Activated gamma-delta T cell treated with Interleukin-2 at 50 U/mL for 16 hours (primary cell): ENCODE results near the gene RPE65.
"Not testable (repeated sequence)": the region's sequence is repeated elsewhere in the genome, so short reads cannot be mapped to it uniquely, and the experiment has no call there.

Experiments
- DNase-seq: peaks from one replicate; pipeline ENCODE4 v3.0.0-alpha.2; 2020

The RPE65 gene

DNA sequence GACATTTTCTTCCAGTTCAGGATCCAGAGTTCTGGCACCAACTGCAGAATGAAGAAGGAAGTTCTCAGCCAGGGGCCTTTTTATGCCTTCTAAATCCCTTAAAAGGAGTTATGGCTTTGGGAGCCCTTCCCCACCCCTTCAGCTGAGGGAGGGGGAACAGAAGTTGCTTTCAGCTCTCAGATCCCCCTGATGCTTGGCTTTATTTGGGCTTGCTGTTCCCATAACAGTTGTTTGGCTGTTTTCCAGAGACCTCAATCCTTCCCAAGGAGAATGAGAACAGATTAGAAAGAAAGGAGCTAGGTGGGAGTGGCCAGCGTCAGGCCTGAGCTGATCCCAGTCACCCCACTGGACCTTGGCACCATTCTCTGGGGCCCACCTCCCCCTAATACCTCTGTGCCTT lies at the start of gene RPE65:
Gene RPE65, minus strand, starts transcription at position 54 of the 400 bp plus-strand sequence. Its CDS starts 49 bp downstream, at position 5.
- DNase-seq, result no peak

DNA sequence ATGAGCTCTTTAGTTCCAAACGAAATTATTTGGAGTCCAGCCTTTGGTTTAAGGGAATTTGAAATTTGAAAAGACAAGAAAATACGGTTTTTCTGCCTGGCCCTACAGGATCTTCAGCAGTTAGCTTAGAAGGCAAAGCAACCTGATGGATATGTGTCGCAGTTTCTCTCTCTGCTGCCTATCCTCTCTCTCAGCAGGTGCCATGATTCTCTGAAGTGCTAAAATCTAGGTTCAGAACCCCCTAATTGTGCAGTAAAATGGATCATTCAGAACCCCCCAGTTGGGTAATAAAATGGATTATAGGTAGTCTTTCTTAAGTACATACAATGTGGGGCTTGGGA lies 47.6 kb upstream of the RPE65 start:
- DNase-seq, result no peak

DNA sequence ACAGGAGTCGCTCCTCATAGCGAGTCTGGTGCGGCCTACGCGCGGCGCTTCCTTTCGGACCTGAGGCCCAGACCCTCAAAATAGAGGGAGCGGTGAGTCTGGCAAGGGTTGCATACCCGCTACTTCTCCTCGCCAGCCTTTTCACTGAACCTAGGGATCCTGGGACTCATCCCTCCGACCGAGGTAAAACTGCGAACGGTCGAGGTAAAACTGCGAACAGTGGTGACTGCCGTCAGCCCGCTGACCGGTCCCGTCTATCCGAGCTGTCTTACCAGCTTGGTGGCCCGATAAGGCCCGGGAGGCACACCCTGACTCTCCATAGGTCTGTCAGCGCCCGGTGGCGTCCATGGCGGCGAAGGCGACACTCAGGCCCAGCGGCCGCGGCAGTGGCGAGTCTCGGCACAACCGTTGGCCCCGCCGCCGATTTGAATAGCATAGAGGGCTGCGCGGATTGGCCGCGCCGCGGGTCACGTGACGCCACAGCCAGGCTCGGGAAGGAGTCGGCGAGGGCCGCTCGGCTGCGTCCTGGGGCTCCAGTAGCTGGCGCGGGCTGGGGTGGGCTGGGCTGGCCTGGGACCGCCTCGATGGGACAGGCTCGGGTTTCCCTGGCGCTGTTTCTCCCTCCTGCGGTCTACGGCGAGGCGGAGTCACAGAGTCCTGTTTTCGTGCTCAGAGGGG lies 47.1 kb upstream of the RPE65 start, which contains the start of gene DEPDC1:
Gene DEPDC1, minus strand, starts transcription at position 403 of the 678 bp plus-strand sequence. Its CDS starts 83 bp downstream, at position 320.
- DNase-seq, result peak; percentile 54

DNA sequence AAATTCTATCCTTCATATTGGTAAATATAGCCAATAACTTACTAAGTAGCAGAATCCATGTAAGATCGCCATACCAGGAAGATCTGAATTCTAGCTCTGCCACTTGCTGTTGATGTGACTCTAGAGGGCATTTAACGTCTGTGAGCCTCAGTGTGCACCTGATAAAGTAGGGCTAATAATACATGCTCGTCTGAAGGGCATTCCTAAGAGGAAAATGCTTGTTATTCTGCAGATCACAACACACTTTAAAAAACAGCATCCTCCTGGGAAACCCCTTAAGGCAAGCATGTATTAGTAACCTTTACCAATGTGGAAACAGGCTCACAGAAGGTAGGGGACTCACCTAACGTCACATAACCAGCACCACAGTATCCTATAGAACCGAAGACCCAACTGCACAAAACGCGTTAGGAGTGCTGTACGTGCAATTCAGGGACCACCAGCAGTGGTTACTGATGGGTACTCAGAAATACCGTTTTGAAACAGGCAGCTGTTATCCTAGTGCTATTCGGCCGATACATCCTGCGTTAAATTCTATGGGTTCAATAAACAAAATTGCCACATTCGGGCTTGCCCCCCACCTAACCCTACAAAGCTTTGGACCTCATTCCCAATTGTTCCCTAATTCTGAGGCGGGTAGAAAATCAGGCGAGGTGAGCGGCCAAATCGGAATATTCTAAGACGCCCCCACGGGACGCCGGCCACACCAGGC lies 46.4 kb upstream of the RPE65 start:
- DNase-seq, result no peak

DNA sequence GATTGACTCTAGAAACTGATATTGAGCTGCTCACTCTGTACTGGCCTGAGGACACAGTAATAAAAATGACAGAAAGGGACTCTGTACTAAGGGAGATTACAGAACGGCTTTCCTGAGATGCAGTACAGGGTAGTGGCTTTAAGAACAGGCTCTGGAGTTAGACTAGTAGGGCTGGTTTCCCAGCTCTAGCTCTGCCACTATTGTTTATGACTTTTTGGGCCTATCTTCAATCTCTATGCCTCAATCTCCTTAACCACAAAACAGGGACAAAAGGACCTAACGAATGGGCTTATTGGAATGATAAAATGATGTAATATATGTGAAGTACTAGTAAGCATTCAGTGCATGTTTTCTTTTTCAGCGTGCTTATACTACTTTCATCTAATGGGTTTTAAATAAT lies 45.8 kb upstream of the RPE65 start:
- DNase-seq, result no peak

DNA sequence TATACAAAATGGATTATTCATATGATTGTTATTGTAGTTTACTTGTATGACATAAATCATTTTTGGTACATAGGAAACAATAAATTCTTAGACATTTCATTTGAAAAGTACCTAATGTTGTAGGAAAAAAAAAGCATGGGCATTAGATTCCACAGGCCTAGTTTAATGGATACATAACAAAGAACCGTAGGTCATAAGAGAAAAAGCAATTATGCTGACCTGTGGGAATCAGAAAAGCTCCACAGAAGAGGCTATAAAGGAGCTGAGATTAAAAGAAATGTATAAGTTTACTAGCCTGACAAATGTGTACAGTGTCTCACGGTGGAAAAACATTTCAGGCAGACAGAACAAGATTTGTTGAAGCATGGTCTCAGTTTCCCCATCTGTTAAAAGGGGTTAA lies 43.4 kb upstream of the RPE65 start:
- no peak for DNase-seq

DNA sequence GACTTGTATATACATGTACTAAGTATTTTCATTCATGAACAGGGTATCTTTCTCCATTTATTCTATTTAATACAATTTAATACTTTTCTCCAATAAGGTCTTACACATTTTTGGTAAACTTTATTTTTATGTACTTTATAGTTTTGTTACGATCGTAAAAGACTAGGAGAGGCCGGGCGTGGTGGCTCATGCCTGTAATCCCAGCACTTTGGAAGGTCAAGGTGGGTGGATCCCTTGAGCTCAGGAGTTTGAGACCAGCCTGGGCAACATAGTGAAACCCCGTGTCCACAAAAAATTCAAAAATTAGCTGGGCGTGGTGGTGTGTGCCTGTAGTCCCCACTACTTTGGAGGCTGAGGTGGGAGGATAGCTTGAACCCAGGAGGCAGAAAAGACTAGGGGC lies 42.5 kb upstream of the RPE65 start:
- DNase-seq, result not testable (repeated sequence)

DNA sequence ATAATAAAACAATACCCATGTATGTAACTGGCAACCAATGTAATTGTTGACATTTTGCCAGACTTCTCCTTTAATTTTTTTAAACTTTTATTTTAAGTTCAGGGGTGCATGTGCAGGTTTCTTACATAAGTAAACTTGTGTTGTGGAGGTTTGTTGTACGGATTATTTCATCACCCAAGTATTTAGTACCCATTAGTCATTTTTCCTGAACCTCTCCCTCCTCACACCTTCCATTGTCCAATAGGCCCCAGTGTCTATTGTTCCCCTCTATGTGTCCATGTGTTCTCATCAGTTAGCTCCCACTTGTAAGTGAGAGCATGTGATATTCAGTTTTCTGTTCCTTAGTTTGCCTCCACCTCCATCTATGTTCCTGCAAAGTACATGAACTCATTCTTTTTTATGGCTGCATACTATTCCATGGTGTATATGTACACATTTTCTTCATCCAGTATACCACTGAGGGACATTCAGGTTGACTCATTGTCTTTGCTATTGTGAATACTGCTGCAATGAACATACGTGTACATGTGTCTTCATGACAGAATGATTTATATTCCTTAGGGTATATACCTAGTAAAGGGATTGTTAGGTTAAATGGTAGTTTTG lies 40.4 kb upstream of the RPE65 start:
- DNase-seq, result no peak

DNA sequence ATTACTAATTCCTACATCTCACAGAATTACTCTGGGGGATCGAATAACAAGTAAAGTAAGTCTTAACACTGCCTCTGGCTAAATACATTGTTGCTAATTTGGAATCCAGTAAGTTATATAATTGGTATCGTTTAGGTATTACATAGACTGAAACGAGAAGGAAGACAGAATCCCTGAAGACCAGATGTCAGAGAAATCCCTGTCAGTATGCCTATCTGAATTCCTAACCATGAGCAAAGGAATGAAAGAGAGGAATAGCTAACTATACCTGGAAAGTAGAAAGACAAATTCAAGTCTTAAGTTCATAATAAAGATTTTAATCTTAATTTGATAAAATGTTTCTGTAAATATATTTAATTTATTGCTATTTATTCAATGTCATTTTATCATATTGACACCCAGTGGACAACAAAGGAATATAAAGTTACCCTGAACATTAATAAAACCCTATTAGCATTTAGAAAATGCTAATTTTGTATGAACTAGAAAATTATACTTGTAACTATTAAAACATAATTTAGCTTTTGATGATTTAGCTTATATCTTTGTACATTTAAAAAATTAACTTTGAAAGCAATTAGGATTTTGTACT lies 35.8 kb upstream of the RPE65 start:
- DNase-seq, result no peak

DNA sequence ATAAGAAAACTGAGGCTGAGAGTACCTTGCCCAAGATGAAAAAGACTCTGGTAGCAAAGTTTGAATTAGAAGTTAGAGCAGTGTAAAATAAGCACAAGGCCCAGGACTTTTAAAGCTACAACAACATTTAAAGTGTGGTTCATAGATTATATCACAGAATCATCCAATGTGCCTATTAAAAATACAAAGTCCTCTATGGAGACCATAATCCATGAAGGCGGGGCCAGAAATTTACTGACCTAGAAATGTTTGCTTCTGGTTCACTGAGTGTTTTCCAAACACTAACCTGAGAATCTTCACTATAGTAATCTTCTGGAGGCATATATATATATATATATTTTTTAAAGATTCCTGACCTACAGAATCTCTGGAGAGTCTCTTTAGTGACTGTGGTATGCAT lies 34.9 kb upstream of the RPE65 start:
- DNase-seq, result no peak

DNA sequence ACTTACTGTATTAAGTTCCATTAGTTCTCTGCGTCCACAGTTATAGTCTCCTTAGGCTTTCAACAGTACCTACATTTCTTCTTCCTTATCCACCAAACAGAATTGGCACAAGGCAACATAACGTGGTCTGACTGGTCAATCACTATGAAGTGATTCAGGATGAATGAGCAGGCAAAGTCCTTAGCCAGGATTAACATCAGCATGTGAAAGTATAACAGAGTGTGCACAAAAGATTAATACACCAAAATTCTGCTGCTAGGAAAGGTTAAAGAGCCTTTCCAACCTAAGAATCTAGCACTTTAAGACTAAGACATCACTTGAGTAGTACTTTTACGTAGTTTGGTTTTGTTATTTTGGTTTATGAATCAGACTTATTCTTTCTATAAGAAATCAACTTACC lies 31.3 kb upstream of the RPE65 start:
- no peak for DNase-seq

DNA sequence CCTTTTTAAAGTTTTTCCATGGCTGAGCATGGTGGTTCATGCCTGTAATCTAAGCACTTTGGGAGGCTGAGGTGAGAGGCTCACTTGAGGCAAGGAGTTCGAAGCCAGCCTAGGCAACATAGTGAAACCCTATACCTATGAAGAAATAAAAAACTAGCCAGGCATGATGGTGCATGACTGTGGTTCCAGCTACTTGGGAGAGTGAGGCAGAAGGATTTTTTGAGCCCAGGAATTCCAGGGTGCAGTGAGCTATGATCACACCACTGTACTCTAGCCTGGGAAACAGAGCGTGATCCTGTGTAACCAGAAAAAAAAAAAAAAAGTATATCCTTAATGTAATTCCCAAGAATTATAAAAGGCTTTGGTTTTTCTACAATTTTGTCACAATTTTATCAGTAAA lies 29.7 kb upstream of the RPE65 start:
- no peak for DNase-seq

DNA sequence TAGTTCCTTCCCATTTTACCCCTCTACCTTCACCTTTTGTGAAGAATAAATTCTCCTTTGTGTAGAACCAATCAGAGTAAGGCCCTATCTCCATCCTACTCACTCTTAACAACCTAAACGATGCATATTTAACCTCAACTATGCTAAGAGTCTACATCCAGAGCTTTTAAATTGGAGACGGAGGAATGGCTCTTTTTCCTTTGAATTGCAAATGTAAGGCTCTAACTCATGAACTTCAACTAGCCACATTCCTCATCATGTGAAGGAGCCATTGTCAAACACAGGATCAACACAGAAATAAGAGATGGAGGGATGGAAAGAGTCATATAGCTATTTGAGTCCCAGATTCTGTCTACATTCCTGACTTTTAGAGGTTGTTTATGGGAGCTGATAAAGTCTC lies 28.9 kb upstream of the RPE65 start:
- DNase-seq, result no peak

DNA sequence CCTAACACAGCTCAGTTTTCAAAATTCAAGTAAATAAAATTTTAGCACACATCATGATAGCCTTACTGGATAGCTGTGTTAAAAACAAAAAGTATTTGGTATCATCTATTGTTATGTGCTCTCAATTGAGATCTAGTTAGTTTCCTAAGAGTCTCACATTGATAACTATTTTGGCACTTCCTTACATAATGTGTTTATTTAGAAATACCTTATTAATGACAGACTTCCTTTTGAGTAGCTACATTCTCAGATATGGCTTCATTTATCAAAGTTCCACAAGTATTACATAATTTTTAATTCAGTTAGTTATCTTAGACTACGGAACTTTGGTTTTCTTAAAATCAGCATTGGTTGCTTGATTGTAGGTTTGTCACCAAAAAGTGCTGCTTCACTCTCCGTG lies 26.9 kb upstream of the RPE65 start:
- not testable (repeated sequence) for DNase-seq

DNA sequence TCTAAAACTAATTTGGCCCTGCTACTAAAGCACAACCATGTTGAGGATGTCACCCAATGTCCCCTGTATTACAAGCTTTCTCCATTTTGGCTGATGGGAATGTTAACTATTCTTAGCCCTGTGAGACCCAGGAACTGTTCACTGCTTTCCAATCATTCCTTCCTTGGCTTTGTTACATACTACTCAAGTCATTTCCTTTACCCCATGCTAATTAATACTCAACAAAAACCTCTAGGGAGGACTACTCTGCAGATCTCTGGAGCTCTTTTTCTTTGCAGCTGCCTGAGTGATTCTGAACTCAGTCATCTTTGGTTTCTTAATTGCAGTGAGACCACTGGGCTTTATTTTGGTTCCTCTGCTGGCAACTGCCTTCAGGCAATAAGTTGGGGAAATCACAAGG lies 23.3 kb upstream of the RPE65 start:
- DNase-seq, result no peak

DNA sequence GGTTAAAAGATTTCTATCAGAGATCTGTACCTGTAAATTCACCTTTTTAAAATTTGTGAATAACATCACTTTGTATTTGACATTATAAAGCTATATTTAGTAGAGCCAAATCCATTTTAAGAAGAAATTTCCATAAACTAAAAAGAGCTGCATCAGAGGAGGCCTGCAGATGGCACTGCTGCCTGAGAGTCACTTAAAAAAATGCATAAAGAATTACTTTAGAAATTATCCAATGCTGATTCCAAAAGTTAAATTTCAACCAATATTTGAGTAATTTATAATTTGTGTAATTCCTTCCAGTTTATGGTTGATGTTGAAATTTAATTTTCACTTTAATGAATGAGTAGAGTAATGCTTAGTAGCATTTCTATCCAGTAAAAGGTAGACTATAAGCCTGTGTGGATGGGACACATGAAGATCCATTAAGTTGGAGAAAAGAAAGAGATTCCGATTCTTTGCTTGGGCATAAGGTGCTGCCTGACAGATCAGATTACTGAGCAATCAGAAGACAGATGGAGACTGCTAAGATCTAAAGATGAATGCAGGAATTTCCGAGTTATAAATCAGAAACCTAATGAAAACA lies 20.7 kb upstream of the RPE65 start:
- no peak for DNase-seq

DNA sequence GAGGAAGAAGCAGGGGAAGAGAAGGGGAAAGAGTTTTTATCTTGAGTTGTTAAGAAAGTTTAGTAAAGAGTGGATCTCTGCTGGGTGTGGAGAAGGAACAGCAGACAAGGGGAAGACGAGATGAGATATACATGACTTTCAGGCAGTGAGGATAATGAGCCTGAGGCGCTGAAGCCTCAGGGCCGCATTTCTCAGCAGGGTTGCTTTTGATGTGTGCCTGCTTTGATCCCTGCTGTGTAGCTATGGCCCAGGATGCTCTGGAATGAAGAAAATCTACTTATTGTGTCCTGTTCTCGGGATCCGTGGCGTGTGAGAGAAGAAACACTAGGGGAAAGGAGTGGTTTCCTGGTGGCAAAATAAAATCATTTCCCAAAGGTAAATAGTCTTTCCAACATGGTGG lies 15.1 kb upstream of the RPE65 start:
- no peak for DNase-seq

DNA sequence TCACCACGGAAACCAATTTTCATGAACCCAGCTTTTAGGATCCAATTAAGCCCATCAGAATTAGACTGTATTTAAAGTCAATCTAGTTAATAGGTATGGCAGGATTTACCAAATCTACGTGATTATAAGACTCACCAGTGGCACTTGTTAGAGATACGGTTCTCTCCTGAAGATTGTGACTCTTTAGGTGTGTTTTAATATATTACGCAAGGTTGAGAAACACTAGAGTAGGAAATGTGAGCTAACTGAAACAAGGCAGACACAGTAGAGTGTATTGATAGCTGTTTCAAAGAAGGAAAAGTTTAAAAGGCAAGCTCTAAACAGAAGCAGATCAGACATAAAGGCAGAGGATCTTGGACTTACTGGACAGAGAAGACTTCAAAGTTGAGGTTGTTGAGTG lies 11.2 kb upstream of the RPE65 start:
- DNase-seq, result no peak

DNA sequence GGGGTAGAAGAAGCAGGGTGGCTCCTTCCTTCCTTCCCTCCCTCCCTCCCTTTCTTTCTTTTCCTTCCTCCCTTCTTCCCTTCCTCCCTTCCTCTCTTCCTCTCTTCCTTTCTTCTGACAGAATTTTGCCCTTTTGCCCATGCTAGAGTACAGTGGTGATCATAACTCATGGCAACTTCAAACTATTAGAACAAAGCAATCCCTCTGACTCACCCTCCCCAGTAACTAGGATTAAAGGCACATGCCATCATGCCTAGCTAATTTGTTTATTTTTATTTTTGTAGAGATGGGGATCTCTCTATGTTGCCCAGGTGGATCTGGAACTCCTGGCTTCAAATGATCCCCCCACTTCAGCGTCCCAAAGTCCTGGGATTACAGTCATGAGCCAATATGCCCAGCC lies 10.0 kb upstream of the RPE65 start:
- DNase-seq, result no peak

DNA sequence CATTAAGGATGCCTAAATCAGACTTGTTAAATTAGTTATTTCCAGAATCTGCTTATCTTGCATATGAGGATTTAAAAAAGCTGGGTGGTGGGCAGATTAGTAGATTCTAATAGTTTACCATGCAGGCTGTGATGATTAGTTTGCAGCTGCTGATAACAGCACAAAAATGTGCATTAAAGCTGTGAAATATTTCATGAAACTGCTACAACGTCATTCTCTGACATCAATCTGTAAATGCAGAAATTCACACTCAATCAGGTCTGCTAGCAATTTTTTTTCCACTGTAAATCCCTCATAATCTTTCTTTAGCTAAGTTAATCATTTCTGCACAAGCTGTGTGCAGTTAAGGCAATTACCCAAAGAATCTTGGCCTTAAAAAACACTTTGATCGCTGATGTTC lies 9.3 kb upstream of the RPE65 start:
- no peak for DNase-seq

DNA sequence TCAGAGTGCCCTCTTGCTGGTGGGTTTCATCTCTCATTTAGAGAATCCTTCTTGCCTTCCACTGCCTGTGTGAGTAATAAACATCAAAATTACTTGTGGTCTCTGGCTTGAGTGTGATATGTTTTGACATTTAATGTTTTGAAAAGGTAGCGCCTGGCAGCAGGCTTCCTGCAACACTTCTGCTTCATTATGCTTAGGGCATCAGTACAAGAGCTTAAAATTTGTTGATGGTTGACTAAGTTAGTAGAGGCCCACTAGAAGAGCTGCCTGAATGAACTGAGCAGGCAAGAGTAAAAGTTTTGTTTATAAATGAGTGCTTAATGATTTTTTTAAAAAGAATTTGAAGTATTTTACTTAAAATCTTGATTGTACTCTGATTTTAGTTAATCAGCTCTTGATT lies 6.4 kb upstream of the RPE65 start:
- no peak for DNase-seq

DNA sequence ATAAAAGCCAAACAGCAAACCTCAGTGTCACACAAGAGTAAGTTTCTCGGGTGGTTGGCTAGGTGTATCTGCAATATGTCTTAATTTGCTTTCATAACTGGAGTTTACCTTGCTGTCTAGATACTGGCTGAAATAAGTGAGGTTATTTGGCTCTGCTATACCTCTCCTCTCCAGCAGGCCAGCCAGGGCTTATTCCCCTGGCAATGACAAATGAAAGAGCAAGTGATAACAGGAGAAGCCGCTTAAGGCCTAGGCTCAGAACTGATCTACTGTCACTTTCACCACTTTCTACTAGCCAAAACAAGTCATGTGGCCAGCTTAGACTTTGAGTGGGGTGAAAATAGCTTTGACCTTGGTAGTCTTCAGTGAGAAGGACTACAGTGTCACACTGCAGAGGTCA lies 4.8 kb upstream of the RPE65 start:
- DNase-seq, result no peak

DNA sequence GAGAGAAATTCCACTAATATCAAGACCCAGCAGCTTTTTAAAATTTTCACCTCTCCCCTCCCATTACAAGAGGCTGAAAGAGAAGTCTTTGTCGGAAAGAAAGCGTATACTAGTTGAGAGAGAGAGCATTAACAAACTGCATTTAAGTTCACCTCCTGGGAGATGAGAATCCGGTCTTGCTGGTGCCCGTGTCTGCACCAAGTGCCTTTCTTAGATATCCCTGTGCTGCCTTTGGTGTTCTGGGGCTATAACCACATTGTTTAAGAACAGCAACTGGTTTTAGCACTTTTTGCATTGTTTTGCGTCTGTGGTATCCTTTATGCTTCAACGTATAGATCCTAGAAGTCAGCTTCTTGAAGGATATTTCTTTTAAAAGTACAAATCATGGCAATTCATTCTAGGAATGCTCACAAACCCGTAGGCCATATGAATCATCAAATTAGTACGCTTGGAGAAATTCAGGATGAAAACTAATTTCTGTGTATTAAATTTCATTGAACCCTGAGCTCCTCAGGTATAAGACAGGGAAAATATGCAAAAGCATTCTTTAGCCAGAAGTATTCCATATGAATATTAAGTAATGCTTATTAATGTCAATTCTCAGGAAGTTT lies 3.4 kb upstream of the RPE65 start:
- DNase-seq, result no peak
